ENCODE data around the gene TSPO2.

GRCh38 chr6:41071923-41072835, 29.9 kb downstream of the TSPO2 start, which contains the start of gene OARD1:
- TF ChIP-seq YY1 (IDR thresholded peaks at IDR 0.05; ENCODE audit: insufficient read depth, insufficient read length) (peak; percentile 78), ZNF274 (IDR thresholded peaks at IDR 0.05; ENCODE audit: low read depth, low read length) (no peak)

Data from NT2/D1 (cell line).